Calu3 (cell line): ENCODE measurements around the gene RERGL. TPM values are rescaled to one million over a fixed set of nuclear protein-coding genes. Genes with fewer than 3 reads are reported as not detected.

Experiments used
- BruUV-seq: library from RNA; stranded (reverse); fragments of 400-500 nt; replicated peaks from 2 replicates; lab custom pipeline; 2021; lab: Mats Ljungman, UMichigan
- CTCF ChIA-PET: fragments of 300-600 bp; sonication (Branson Sonifier 250); formaldehyde crosslinking; loops from one replicate; lab custom pipeline; 2022; ENCODE audit warnings: antibody characterized with exemption; lab: Charles Lee
- DNase-seq: peaks from one replicate; pipeline ENCODE4 v3.0.0; 2022
- H3K27ac Mint-ChIP-seq: one replicate; pipeline ENCODE4 v1.8.0; 2022; ENCODE audit warnings: mixed read lengths; ENCODE audit not compliant: unreplicated experiment
- H3K27me3 Mint-ChIP-seq: one replicate; pipeline ENCODE4 v1.8.0; 2022; ENCODE audit warnings: mixed read lengths; ENCODE audit not compliant: unreplicated experiment
- H3K36me3 Mint-ChIP-seq: one replicate; pipeline ENCODE4 v1.8.0; 2022; ENCODE audit warnings: mild to moderate bottlenecking, moderate library complexity, mixed read lengths; ENCODE audit not compliant: insufficient read depth, unreplicated experiment
- H3K4me1 Mint-ChIP-seq: one replicate; pipeline ENCODE4 v1.8.0; 2022; ENCODE audit warnings: mild to moderate bottlenecking, low read depth, mixed read lengths; ENCODE audit not compliant: unreplicated experiment
- H3K4me3 Mint-ChIP-seq: one replicate; pipeline ENCODE4 v1.8.0; 2022; ENCODE audit warnings: mild to moderate bottlenecking, low read depth, moderate library complexity, mixed read lengths; ENCODE audit not compliant: unreplicated experiment
- H3K9me3 Mint-ChIP-seq: one replicate; pipeline ENCODE4 v1.8.0; 2022; ENCODE audit warnings: low read depth, mixed read lengths; ENCODE audit not compliant: unreplicated experiment
- CTCF ChIP-seq: fragments of 200-600 bp; IDR thresholded peaks from one replicate; pipeline ENCODE4 v1.8.0; 2022; ENCODE audit warnings: antibody characterized with exemption; ENCODE audit not compliant: unreplicated experiment
- intact Hi-C: fragments of 100-400 bp; cut with micrococcal nuclease; formaldehyde crosslinking; loops from one replicate; pipeline ENCODE4 v1.10.0; 2022; ENCODE audit not compliant: unreplicated experiment
- total RNA-seq: library from RNA; stranded (reverse); gene quantifications from 2 replicates; pipeline ENCODE4 v1.2.3, GENCODE V29; 2022

RERGL gene
- total RNA-seq, 1 experiment from 2014 or later: 9.2 TPM

GRCh38 chr12:18074001-18074400, 16.0 kb downstream of the RERGL start:
- peaks cover 10% of the 10 kb centered on the region for H3K4me1 Mint-ChIP-seq
- intact Hi-C loops: no loop called here
- no peak overlapping the region for H3K27ac Mint-ChIP-seq
- H3K36me3 Mint-ChIP-seq: no peaks in the 10 kb centered on the region
- no peaks in the 10 kb centered on the region for H3K27me3 Mint-ChIP-seq
- CTCF ChIA-PET: no interaction called here
- H3K4me3 Mint-ChIP-seq: no peak overlapping the region
- no peak for TF ChIP-seq CTCF
- no peaks in the 10 kb centered on the region for H3K9me3 Mint-ChIP-seq
- DNase-seq: no peak
- no TSS peak for BruUV-seq

- Mint-ChIP-seq H3K27me3 (no peaks in the 10 kb centered on the region), H3K4me1 (peaks cover 10% of the 10 kb centered on the region), H3K36me3 (no peaks in the 10 kb centered on the region), H3K4me3 (no peak overlapping the region), H3K27ac (no peak overlapping the region), H3K9me3 (no peaks in the 10 kb centered on the region)
- no peak for DNase-seq
- CTCF ChIA-PET: no interaction called here
- no peak for TF ChIP-seq CTCF
- no TSS peak for BruUV-seq
- intact Hi-C loops: no loop called here
Observed at GRCh38 chr12:18072723-18073122, 17.3 kb downstream of the RERGL start.

- TF ChIP-seq CTCF: no peak
- no peak overlapping the region for H3K27ac Mint-ChIP-seq
- BruUV-seq: no TSS peak
- H3K4me1 Mint-ChIP-seq: peaks cover 10% of the 10 kb centered on the region
- no peak overlapping the region for H3K4me3 Mint-ChIP-seq
- no peaks in the 10 kb centered on the region for H3K9me3 Mint-ChIP-seq
- intact Hi-C loops: no loop called here
- no peaks in the 10 kb centered on the region for H3K27me3 Mint-ChIP-seq
- CTCF ChIA-PET: no interaction called here
- H3K36me3 Mint-ChIP-seq: no peaks in the 10 kb centered on the region
- DNase-seq: no peak
Observed at GRCh38 chr12:18071336-18071735, 18.7 kb downstream of the RERGL start.

GRCh38 chr12:18068355-18068754, 21.6 kb downstream of the RERGL start:
- intact Hi-C loops: no loop called here
- no peaks in the 10 kb centered on the region for H3K27me3 Mint-ChIP-seq
- no peaks in the 10 kb centered on the region for H3K36me3 Mint-ChIP-seq
- no peak overlapping the region for H3K4me3 Mint-ChIP-seq
- H3K27ac Mint-ChIP-seq: no peak overlapping the region
- H3K9me3 Mint-ChIP-seq: no peaks in the 10 kb centered on the region
- no peak for TF ChIP-seq CTCF
- no peak for DNase-seq
- BruUV-seq: no TSS peak
- CTCF ChIA-PET: no interaction called here
- H3K4me1 Mint-ChIP-seq: no peaks in the 10 kb centered on the region
